NCI-H1436 treated with DMSO at 0.1 percent for 48 hours (cell line): ENCODE results near the gene LKAAEAR1.

ENCODE experiments used
- DNase-seq: peaks from one replicate; lab custom pipeline; 2025; lab: John Stamatoyannopoulos, UW

LKAAEAR1 gene

DNA sequence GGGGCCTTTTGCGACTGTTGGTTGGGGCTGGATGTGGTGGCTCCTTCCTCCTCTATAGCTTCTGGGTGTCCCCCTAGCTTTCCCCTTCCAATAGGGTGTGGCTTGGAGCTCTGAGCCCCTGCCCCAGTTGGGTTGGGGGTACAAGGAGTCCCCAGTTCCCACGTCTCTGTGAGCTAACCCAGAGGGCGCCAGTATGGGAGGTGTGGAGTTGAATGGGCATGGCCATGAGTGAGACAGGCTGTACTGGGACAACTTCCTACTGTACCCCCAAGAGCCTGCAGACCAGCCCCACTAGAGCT, 47.0 kb downstream of the LKAAEAR1 start:
- no peak for DNase-seq

DNA sequence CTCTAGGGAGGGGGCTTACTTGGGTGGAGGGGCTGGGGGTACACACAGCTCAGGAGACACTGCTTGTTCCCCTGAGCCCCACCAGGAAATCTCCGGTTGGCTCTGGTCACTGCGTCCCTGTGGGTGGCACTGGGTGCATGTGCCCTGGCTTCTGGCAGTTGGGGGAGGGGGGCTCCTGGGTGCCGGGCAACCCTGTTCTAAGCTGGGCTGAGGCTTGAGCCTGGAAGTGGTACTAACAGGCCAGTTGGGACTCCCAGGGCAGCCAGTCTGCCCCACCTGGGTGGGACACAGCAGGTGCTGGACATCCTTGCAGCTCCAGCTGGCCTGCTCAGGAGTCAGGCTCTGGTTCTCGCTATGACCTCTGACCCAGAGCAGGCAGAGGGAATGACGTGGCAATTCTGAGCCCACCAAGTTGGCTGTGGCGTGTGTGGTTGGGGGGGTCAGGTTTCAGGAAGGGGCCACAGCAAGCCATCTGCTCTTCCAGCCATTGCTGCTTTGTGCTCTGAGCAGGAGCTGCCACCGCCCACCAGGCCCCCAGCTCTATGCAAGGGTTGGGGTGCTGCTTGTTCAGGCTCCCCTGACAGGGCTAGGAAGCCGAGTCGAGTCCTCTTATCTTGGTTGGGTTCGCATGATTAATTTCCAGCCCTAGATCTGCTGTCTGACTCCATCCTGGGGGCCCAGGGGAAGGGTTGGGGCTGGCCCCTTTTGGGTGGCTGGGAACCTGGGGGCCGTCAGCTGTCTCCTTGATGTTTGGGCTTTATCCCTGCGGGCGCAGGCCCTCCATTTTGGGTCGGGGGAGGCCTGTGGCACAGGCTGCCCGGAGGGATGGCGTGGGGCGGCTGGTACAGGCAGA, 47.6 kb downstream of the LKAAEAR1 start:
- DNase-seq, result no peak

- DNase-seq, result no peak
Observed at GRCh38 chr20:64035933-64036345, 48.3 kb downstream of the LKAAEAR1 start, which contains the start of gene C20orf204. Gene C20orf204 (plus strand): TSS chr20:64036182. CDS start chr20:64036324, 142 bp downstream.

DNA sequence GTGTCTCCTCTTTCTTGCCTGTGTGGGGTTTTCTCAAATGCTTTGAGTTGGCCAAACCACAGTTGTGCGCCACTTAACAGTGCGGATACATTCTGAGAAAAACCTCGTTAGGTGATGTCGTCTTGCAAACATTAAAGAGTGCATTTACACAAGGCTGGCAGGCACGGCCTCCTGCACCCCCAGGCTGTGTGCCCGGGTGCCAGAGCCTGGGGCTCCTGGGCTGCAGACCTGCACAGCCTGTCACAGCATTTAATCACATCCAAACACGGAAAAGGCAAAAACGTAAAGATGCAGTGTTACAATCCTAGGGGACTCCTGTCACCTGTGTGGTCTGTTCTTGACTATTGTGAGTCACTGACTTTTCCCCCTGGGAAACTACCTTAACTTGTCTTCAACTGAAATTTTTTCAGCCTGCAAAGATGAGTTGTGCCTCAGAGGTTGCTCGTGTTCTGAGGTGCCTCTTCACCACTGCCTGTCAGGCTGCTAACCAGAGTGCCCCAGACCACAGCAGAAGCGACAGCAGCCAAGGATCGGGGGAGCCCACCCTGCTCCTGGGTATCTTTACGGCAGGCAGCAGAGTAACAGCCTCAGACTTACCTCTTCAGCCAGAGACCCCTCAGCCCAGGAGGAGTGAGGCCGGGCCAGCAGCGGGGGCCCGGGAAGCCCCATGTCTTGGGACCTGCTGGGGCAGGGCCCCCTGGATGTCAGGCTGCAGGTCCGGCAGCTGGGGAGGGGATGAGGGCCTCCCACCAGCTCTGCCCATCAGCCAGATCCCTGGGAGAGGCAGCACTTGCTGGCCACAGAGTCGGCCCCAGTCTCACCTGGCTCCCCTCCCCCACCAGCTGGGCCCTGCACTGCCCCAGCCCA, 48.9 kb downstream of the LKAAEAR1 start:
- no peak for DNase-seq

- DNase-seq, result no peak
Observed at GRCh38 chr20:64033981-64034493, 50.2 kb downstream of the LKAAEAR1 start.
